ENCODE data around the gene FARS2.

FARS2 gene

GRCh38 chr6:5466281-5467136 lies 205.2 kb downstream of the FARS2 start:
- ATAC-seq (ENCODE audit: insufficient read depth, low read depth): no peak
- Histone ChIP-seq H3K36me3 (ENCODE audit: insufficient read depth, low read length) (no peaks in the 10 kb centered on the region), H3K4me3 (ENCODE audit: low read depth in 1 of 2, low read length in 2 of 2) (no peak overlapping the region), H3K27me3 (ENCODE audit: insufficient read depth, low read length, poor library complexity) (no peaks in the 10 kb centered on the region), H3K79me2 (ENCODE audit: insufficient read depth, low read length) (no peaks in the 10 kb centered on the region), H3K9ac (ENCODE audit: low read depth, low read length) (no peak overlapping the region), H3K4me2 (ENCODE audit: insufficient read depth, low read length) (no peak overlapping the region), H3K9me3 (ENCODE audit: insufficient read depth, low read length, severe bottlenecking) (no peaks in the 10 kb centered on the region), H4K20me1 (ENCODE audit: insufficient read depth, low read length) (peaks cover 6% of the 10 kb centered on the region), H2AFZ (ENCODE audit: low read depth, low read length) (no peak overlapping the region), H3K4me1 (ENCODE audit: insufficient read depth, low read length) (no peaks in the 10 kb centered on the region), H3K27ac (ENCODE audit: low read length) (no peak overlapping the region)
- no peak for DNase-seq
- no peak for TF ChIP-seq CTCF (IDR thresholded peaks at IDR 0.05; ENCODE audit: borderline replicate concordance, extremely low read depth, low read length, poor library complexity, severe bottlenecking)
- TF ChIP-seq EZH2 (IDR thresholded peaks at IDR 0.05; ENCODE audit: borderline replicate concordance, low read depth, low read length, severe bottlenecking): no peak

GRCh38 chr6:5468586-5468985 lies 207.3 kb downstream of the FARS2 start:
- no peaks in the 10 kb centered on the region for H3K27me3 ChIP-seq (ENCODE audit: insufficient read depth, low read length, poor library complexity)
- H3K9ac ChIP-seq (ENCODE audit: low read depth, low read length): no peak overlapping the region
- H3K9me3 ChIP-seq (ENCODE audit: insufficient read depth, low read length, severe bottlenecking): no peaks in the 10 kb centered on the region
- no peaks in the 10 kb centered on the region for H3K4me1 ChIP-seq (ENCODE audit: insufficient read depth, low read length)
- TF ChIP-seq CTCF (IDR thresholded peaks at IDR 0.05; ENCODE audit: borderline replicate concordance, extremely low read depth, low read length, poor library complexity, severe bottlenecking): no peak
- TF ChIP-seq EZH2 (IDR thresholded peaks at IDR 0.05; ENCODE audit: borderline replicate concordance, low read depth, low read length, severe bottlenecking): no peak
- H4K20me1 ChIP-seq (ENCODE audit: insufficient read depth, low read length): peaks cover 6% of the 10 kb centered on the region
- H2AFZ ChIP-seq (ENCODE audit: low read depth, low read length): no peak overlapping the region
- no peaks in the 10 kb centered on the region for H3K36me3 ChIP-seq (ENCODE audit: insufficient read depth, low read length)
- H3K4me2 ChIP-seq (ENCODE audit: insufficient read depth, low read length): no peak overlapping the region
- no peak overlapping the region for H3K4me3 ChIP-seq (ENCODE audit: low read depth in 1 of 2, low read length in 2 of 2)
- no peak overlapping the region for H3K27ac ChIP-seq (ENCODE audit: low read length)
- DNase-seq (no peak), ATAC-seq (ENCODE audit: insufficient read depth, low read depth) (no peak)
- no peaks in the 10 kb centered on the region for H3K79me2 ChIP-seq (ENCODE audit: insufficient read depth, low read length)

GRCh38 chr6:5469101-5469846 lies 208.0 kb downstream of the FARS2 start:
- Histone ChIP-seq H3K9me3 (ENCODE audit: insufficient read depth, low read length, severe bottlenecking) (no peaks in the 10 kb centered on the region), H3K36me3 (ENCODE audit: insufficient read depth, low read length) (no peaks in the 10 kb centered on the region), H4K20me1 (ENCODE audit: insufficient read depth, low read length) (peaks cover 1% of the 10 kb centered on the region), H3K4me2 (ENCODE audit: insufficient read depth, low read length) (no peak overlapping the region), H3K79me2 (ENCODE audit: insufficient read depth, low read length) (no peaks in the 10 kb centered on the region), H2AFZ (ENCODE audit: low read depth, low read length) (no peak overlapping the region), H3K27me3 (ENCODE audit: insufficient read depth, low read length, poor library complexity) (no peaks in the 10 kb centered on the region), H3K9ac (ENCODE audit: low read depth, low read length) (no peak overlapping the region), H3K27ac (ENCODE audit: low read length) (no peak overlapping the region), H3K4me1 (ENCODE audit: insufficient read depth, low read length) (no peaks in the 10 kb centered on the region), H3K4me3 (ENCODE audit: low read depth in 1 of 2, low read length in 2 of 2) (no peak overlapping the region)
- ATAC-seq (ENCODE audit: insufficient read depth, low read depth): no peak
- TF ChIP-seq CTCF (IDR thresholded peaks at IDR 0.05; ENCODE audit: borderline replicate concordance, extremely low read depth, low read length, poor library complexity, severe bottlenecking) (no peak), EZH2 (IDR thresholded peaks at IDR 0.05; ENCODE audit: borderline replicate concordance, low read depth, low read length, severe bottlenecking) (no peak)
- no peak for DNase-seq
